Activated T-cell treated with anti-CD3 and anti-CD28 coated beads, Interleukin-2, amount 50 U/mL, for 1 hour (primary cell): ENCODE results near the gene PCDHB16.
"Not testable (repeated sequence)": the region's sequence is repeated elsewhere in the genome, so short reads cannot be mapped to it uniquely, and the experiment has no call there.

Experiments
- DNase-seq: peaks from one replicate; pipeline ENCODE4 v3.0.0-alpha.2; 2020

PCDHB16 gene

GRCh38 chr5:141182248-141182647 is at the start of gene PCDHB16:
PCDHB16 (plus strand) TSS chr5:141182387; CDS start chr5:141182560, 173 bp downstream.
- no peak for DNase-seq

- DNase-seq = no peak
Observed at GRCh38 chr5:141135030-141135717, 47.0 kb upstream of the PCDHB16 start, which contains the start of gene PCDHB5. PCDHB5 (plus strand) TSS chr5:141135206; CDS start chr5:141135435, 229 bp downstream.

GRCh38 chr5:141135718-141136266 is 46.4 kb upstream of the PCDHB16 start:
- no peak for DNase-seq

- not testable (repeated sequence) for DNase-seq
Observed at GRCh38 chr5:141137346-141137745, 44.8 kb upstream of the PCDHB16 start.

GRCh38 chr5:141149812-141150211 is 32.4 kb upstream of the PCDHB16 start, which contains the start of gene PCDHB6:
PCDHB6 (plus strand) TSS chr5:141150057; CDS start chr5:141150258, 201 bp downstream.
- DNase-seq = no peak

GRCh38 chr5:141150224-141150992 is 31.8 kb upstream of the PCDHB16 start:
- no peak for DNase-seq

GRCh38 chr5:141150993-141151325 is 31.2 kb upstream of the PCDHB16 start:
- no peak for DNase-seq

- DNase-seq = not testable (repeated sequence)
Observed at GRCh38 chr5:141151632-141152031, 30.6 kb upstream of the PCDHB16 start.

GRCh38 chr5:141152096-141152495 is 30.1 kb upstream of the PCDHB16 start:
- not testable (repeated sequence) for DNase-seq

GRCh38 chr5:141155540-141156374 is 26.4 kb upstream of the PCDHB16 start:
- DNase-seq = no peak

- not testable (repeated sequence) for DNase-seq
Observed at GRCh38 chr5:141157356-141157755, 24.8 kb upstream of the PCDHB16 start.

- DNase-seq = not testable (repeated sequence)
Observed at GRCh38 chr5:141157901-141158300, 24.3 kb upstream of the PCDHB16 start.

- DNase-seq = no peak
Observed at GRCh38 chr5:141172381-141173204, 9.6 kb upstream of the PCDHB16 start, which contains the start of gene PCDHB7. PCDHB7 (plus strand) TSS chr5:141172644; CDS start chr5:141172836, 192 bp downstream.

GRCh38 chr5:141174291-141175104 is 7.7 kb upstream of the PCDHB16 start:
- DNase-seq = not testable (repeated sequence)

GRCh38 chr5:141175933-141176332 is 6.3 kb upstream of the PCDHB16 start:
- DNase-seq = no peak

GRCh38 chr5:141177577-141178191 is 4.5 kb upstream of the PCDHB16 start, which contains the start of gene PCDHB8:
PCDHB8 (plus strand) TSS chr5:141177790; CDS start chr5:141178035, 245 bp downstream.
- DNase-seq = not testable (repeated sequence)

- not testable (repeated sequence) for DNase-seq
Observed at GRCh38 chr5:141179371-141179770, 2.8 kb upstream of the PCDHB16 start.

- DNase-seq = not testable (repeated sequence)
Observed at GRCh38 chr5:141179876-141180275, 2.3 kb upstream of the PCDHB16 start.

- no peak for DNase-seq
Observed at GRCh38 chr5:141180313-141180712, 1.9 kb upstream of the PCDHB16 start.
